Ovary (tissue), 3 donors: ENCODE data around the gene ARID5B.

Source experiments
- EP300 ChIP-seq: sonication (generic); formaldehyde crosslinking; IDR thresholded peaks from one replicate; pipeline ENCODE4 v1.6.1; 2017; ENCODE audit warnings: antibody characterized with exemption
- POLR2A ChIP-seq: fragments of 450-650 bp; IDR thresholded peaks from one replicate; pipeline ENCODE4 v1.6.1; 2017; ENCODE audit warnings: antibody characterized with exemption, mild to moderate bottlenecking, moderate library complexity
- TF ChIP-seq, protein P1 (sequence below), 3 donors: fragments of 450-650 bp in 2 of 3; fragments of 200-600 bp in 1 of 3; IDR thresholded peaks; one replicate each; pipeline versions ENCODE4 v1.5.1 to v1.8.0; 2016 to 2022; ENCODE audit warnings: antibody characterized with exemption in 3 of 3, mild to moderate bottlenecking in 1 of 3
- donor health status: DM: no; HTN: no; CAD: no.

DNA sequence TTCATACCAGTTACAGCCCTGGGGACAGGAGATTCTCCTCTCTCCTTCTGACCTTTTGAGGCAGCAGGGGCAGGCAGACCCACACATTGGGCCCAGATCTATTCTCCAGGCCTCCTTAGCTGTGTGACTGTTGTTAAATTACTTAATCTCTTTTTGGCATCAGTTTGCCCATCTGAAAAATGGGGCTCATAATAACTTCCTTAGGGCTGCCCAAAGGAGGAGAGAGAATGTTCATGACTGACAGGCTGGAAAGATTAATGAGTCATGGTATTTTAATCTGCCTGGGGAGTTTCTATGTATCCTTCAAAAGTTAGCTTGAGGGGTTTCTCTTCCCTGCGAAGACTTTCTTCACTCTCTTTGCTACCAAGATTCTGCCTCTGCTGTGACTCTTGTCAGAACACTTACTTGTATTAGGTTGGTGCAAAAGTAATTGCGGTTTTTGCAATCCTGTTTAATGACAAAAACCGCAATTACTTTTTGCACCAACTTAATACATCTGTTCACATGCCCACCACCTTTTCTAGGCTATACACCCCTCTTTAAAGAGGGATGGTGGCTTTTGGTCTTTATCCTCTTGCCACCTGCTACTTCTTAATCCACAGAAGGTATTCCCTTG, 83.4 kb downstream of the ARID5B start:
- no peak for TF ChIP-seq POLR2A
- TF ChIP-seq, protein P1, sequence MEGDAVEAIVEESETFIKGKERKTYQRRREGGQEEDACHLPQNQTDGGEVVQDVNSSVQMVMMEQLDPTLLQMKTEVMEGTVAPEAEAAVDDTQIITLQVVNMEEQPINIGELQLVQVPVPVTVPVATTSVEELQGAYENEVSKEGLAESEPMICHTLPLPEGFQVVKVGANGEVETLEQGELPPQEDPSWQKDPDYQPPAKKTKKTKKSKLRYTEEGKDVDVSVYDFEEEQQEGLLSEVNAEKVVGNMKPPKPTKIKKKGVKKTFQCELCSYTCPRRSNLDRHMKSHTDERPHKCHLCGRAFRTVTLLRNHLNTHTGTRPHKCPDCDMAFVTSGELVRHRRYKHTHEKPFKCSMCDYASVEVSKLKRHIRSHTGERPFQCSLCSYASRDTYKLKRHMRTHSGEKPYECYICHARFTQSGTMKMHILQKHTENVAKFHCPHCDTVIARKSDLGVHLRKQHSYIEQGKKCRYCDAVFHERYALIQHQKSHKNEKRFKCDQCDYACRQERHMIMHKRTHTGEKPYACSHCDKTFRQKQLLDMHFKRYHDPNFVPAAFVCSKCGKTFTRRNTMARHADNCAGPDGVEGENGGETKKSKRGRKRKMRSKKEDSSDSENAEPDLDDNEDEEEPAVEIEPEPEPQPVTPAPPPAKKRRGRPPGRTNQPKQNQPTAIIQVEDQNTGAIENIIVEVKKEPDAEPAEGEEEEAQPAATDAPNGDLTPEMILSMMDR (IDR thresholded peaks at IDR 0.05), result no peak
- TF ChIP-seq EP300, result no peak
